ENCODE results near the gene SNX3. TPM values are rescaled to one million over a fixed set of nuclear protein-coding genes. Genes with fewer than 3 reads are reported as not detected.
A peak's percentile ranks its signal among the peaks of the same experiment; 100 is the strongest.
"Not testable (repeated sequence)": the region's sequence is repeated elsewhere in the genome, so short reads cannot be mapped to it uniquely, and the experiment has no call there.

Gene SNX3
- total RNA-seq, 4 donors from 2014 or later, result 123 to 182 (median 170) TPM

DNA sequence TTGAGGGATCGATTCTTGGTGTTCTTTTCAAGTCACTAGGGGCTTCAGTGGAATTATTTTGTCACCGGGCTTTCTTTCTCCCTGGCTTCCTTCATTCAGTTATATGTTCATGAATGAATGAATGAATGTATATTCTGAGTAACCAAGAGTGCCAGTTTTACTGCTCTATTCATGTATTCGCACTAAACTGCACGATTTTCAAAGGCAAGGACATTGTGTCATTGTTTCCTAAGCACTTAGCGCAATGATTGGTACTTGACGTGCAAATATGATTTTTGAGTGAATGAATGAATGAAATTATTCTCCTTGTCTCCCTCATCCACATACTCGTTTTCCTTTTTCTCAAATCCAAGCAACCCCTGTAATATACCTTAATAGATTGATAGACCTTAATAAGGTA is 34.8 kb upstream of the SNX3 start:
- Histone ChIP-seq H3K36me3 (no peaks in the 10 kb centered on the region), H3K9me3 (no peaks in the 10 kb centered on the region), H3K4me3 (peak overlapping the region; percentile 73 to 95 (median 80)), H3K4me1 (peaks cover 0 to 16% (median 4%) of the 10 kb centered on the region in 4 donors), H3K27ac (peak overlapping the region in 3 of 4 donors; percentile 93 to 96 (median 96)), H3K27me3 (no peaks in the 10 kb centered on the region)
- 60 to 61% methylated on average over 7 of the region's 7 CpGs for WGBS, 2 donors
- DNase-seq (ENCODE audit: low spot score in 2 of 2), result no peak
- TF ChIP-seq EP300 (IDR thresholded peaks at IDR 0.05) (no peak), POLR2A (IDR thresholded peaks at IDR 0.05) (no peak)
- TF ChIP-seq, protein P1, sequence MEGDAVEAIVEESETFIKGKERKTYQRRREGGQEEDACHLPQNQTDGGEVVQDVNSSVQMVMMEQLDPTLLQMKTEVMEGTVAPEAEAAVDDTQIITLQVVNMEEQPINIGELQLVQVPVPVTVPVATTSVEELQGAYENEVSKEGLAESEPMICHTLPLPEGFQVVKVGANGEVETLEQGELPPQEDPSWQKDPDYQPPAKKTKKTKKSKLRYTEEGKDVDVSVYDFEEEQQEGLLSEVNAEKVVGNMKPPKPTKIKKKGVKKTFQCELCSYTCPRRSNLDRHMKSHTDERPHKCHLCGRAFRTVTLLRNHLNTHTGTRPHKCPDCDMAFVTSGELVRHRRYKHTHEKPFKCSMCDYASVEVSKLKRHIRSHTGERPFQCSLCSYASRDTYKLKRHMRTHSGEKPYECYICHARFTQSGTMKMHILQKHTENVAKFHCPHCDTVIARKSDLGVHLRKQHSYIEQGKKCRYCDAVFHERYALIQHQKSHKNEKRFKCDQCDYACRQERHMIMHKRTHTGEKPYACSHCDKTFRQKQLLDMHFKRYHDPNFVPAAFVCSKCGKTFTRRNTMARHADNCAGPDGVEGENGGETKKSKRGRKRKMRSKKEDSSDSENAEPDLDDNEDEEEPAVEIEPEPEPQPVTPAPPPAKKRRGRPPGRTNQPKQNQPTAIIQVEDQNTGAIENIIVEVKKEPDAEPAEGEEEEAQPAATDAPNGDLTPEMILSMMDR (IDR thresholded peaks at IDR 0.05), result no peak

DNA sequence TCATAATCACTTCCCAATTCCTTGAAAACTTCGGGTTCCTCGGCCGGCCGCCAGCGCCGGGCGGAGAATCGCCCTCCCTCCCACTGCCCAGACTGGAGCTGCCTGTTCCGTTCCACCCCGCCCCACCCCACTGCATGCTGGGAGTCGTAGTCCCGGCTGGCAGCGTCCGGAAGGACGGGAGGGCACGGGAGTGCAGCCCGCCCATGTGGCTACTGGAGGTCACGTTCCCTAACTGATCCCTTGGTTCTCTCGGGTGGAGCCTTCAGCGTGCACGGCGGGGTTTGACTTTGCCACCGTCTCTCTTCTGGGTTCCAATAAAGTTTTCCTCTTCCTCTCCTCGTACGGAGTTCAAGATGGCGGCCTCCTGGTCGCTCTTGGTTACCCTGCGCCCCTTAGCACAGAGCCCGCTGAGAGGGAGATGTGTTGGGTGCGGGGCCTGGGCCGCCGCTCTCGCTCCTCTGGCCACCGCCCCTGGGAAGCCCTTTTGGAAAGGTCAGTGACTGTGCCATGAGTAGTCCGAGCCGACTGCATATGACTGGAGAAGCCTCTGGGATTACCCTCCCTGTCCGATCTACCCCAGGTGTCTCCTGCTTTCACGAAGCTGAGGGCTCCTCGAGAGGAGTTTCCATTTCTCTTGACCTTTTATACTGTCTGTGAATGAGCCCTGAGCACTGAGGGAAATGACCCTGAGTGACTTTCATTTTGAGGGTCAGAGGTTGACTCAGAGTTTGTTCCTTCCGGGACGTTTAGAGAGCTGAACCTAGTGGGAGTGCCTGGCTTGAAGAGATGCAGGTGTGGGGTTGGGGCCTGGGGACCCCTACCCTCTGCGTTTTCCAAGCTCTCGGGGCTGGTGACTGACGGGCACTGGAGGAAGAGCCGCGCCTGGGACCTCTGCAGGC is 34.1 kb upstream of the SNX3 start, which contains the start of gene AFG1L:
Gene AFG1L (plus strand): TSS at position 328 of the 899 bp plus-strand sequence. CDS start 26 bp downstream, at position 354.
- Histone ChIP-seq H3K27ac (peak within 1 kb of the TSS; percentile 91 to 96 (median 94)), H3K27me3 (no peaks in the 10 kb centered on the region), H3K4me3 (peak within 1 kb of the TSS; percentile 73 to 95 (median 80)), H3K4me1 (peaks cover 0 to 16% (median 4%) of the 10 kb centered on the region in 4 donors), H3K36me3 (no peaks in the 10 kb centered on the region), H3K9me3 (no peaks in the 10 kb centered on the region)
- WGBS, 2 donors, result 1% methylated on average over 37 to 44 of the region's 46 CpGs
- peak; percentile 87 to 92 for DNase-seq (ENCODE audit: low spot score in 2 of 2)
- TF ChIP-seq POLR2A (IDR thresholded peaks at IDR 0.05), result peak; percentile 23 to 58
- peak in 1 of 2 donors; percentile 94 for TF ChIP-seq EP300 (IDR thresholded peaks at IDR 0.05)
- TF ChIP-seq, protein P1 (IDR thresholded peaks at IDR 0.05), result peak in 1 of 5 experiments; percentile 26

DNA sequence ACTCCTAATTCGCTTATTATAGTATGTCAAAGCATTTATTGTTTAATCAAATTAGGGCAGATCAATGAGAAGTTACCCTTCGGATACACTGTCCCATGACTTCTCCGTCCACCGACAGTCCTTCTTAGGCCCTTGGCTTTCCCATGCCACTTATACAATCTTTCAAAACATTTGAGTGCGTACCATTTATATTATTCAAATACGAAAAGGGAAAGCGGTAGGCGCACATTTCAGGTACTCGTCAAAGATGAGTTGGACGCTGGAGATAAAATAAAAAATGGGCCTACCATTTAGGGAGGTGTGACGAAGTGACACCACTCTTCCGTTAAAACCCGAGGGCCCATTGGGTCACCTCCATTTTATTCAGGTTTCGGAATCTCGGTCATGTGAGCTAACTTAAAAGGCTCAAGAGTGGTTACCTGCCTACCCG is 33.5 kb upstream of the SNX3 start:
- peaks cover 0 to 16% (median 4%) of the 10 kb centered on the region in 4 donors for H3K4me1 ChIP-seq
- H3K27ac ChIP-seq, result peak overlapping the region; percentile 91 to 96 (median 94)
- 32 to 34% methylated on average over 16 of the region's 16 CpGs for WGBS, 2 donors
- H3K9me3 ChIP-seq, result no peaks in the 10 kb centered on the region
- H3K27me3 ChIP-seq, result no peaks in the 10 kb centered on the region
- no peak for DNase-seq (ENCODE audit: low spot score in 2 of 2)
- TF ChIP-seq, protein P1 (IDR thresholded peaks at IDR 0.05), result no peak
- TF ChIP-seq EP300 (IDR thresholded peaks at IDR 0.05), result no peak
- no peak for TF ChIP-seq POLR2A (IDR thresholded peaks at IDR 0.05)
- peak overlapping the region; percentile 73 to 95 (median 80) for H3K4me3 ChIP-seq
- no peaks in the 10 kb centered on the region for H3K36me3 ChIP-seq

DNA sequence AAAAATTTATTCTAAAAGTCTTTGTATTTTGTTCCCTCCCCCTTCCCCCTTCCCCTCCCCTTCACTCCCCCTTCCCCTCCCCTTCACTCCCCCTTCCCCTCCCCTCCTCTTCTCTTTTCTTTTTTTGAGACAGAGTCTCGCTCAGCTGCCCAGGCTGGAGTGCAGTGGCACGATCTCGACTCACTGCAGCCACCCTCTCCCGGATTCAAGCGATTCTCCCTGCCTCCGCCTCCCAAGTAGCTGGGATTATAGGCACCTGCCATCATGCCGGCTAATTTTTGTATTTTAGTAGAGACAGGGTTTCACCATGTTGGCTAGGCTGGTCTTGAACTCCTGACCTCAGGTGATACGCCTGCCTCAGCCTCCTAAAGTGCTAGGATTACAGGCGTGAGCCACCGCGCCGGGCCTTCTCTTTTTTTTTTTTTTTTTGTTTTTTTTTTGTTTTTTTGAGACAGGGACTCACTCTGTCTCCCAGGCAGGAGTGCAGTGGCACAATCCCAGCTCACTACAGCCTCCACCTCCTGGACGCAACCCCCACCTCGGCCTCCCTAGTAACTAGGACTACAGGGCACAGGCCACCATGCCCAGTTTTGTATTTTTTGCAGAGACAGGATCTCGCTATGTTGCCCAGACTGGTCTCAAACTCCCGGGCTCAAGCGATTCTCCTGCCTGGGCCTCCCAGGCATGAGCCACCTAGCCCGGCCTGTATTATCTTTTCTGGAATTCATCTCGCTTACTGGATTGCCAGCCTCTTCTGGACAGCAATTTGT is 32.9 kb upstream of the SNX3 start:
- WGBS, 2 donors, result 89 to 91% methylated on average over 19 of the region's 19 CpGs
- TF ChIP-seq, protein P1 (IDR thresholded peaks at IDR 0.05), result no peak
- no peak for TF ChIP-seq EP300 (IDR thresholded peaks at IDR 0.05)
- no peak for TF ChIP-seq POLR2A (IDR thresholded peaks at IDR 0.05)
- Histone ChIP-seq H3K4me1 (peaks cover 0 to 16% (median 4%) of the 10 kb centered on the region in 4 donors), H3K27me3 (no peaks in the 10 kb centered on the region), H3K36me3 (no peaks in the 10 kb centered on the region), H3K27ac (peak overlapping the region in 3 of 4 donors; percentile 93 to 96 (median 96)), H3K4me3 (peak overlapping the region; percentile 73 to 95 (median 80)), H3K9me3 (no peaks in the 10 kb centered on the region)
- no peak for DNase-seq (ENCODE audit: low spot score in 2 of 2)

DNA sequence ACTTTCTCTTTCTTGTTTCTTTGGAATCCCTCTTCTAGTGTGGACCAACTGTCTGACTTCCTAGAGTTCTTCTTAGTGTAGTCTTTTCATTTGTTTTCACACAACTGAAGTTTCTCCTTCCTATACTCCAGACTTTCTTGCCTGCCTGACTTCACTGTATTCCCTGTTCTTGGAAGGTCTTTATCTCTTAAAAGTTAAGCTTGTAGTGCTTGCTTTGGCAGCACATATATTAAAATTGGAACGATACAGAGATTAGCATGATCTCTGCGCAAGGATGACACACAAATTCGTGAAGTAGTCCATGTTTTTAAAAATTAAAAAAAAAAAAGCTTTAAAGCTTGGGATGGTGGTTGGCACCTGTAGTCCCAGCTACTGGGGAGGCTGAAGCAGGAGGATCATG is 31.7 kb upstream of the SNX3 start:
- not testable (repeated sequence) for DNase-seq (ENCODE audit: low spot score in 2 of 2); H3K27ac ChIP-seq; H3K4me3 ChIP-seq; H3K9me3 ChIP-seq; H3K27me3 ChIP-seq; H3K36me3 ChIP-seq
- peaks cover 0 to 16% (median 4%) of the 10 kb centered on the region in 4 donors for H3K4me1 ChIP-seq
- WGBS, 2 donors, result 87 to 90% methylated on average over 3 of the region's 3 CpGs

Data from tibial nerve (tissue), 4 donors.